Stimulated activated CD8-positive, alpha-beta memory T cell treated with anti-CD3 and anti-CD28 coated beads, Interleukin-12 subunit alpha, Interleukin-12 subunit beta, amount 100 ng/mL, for 1 hour (primary cell): ENCODE results near the gene HIPK2.

Source experiments
- DNase-seq: peaks from one replicate; pipeline ENCODE4 v3.0.0-alpha.2; 2020; ENCODE audit warnings: low read depth

The HIPK2 gene

GRCh38 chr7:139695051-139695450 lies 82.7 kb downstream of the HIPK2 start:
- DNase-seq, result no peak

GRCh38 chr7:139694389-139694676 lies 83.5 kb downstream of the HIPK2 start:
- DNase-seq, result no peak

- DNase-seq, result no peak
Observed at GRCh38 chr7:139693651-139694388, 84.0 kb downstream of the HIPK2 start.

- no peak for DNase-seq
Observed at GRCh38 chr7:139692723-139693122, 85.1 kb downstream of the HIPK2 start.

- DNase-seq, result no peak
Observed at GRCh38 chr7:139691253-139691781, 86.5 kb downstream of the HIPK2 start.

- no peak for DNase-seq
Observed at GRCh38 chr7:139687980-139688632, 89.7 kb downstream of the HIPK2 start.

GRCh38 chr7:139687211-139687954 lies 90.4 kb downstream of the HIPK2 start:
- no peak for DNase-seq

- no peak for DNase-seq
Observed at GRCh38 chr7:139683137-139683921, 94.5 kb downstream of the HIPK2 start.

GRCh38 chr7:139682136-139683013 lies 95.4 kb downstream of the HIPK2 start:
- no peak for DNase-seq

GRCh38 chr7:139681812-139682135 lies 96.0 kb downstream of the HIPK2 start:
- no peak for DNase-seq

- no peak for DNase-seq
Observed at GRCh38 chr7:139681463-139681755, 96.4 kb downstream of the HIPK2 start.

GRCh38 chr7:139680676-139681462 lies 96.9 kb downstream of the HIPK2 start:
- DNase-seq, result peak; percentile 10

GRCh38 chr7:139679731-139680594 lies 97.8 kb downstream of the HIPK2 start:
- no peak for DNase-seq

- no peak for DNase-seq
Observed at GRCh38 chr7:139676390-139676789, 101.4 kb downstream of the HIPK2 start.

GRCh38 chr7:139675127-139676125 lies 102.4 kb downstream of the HIPK2 start:
- DNase-seq, result no peak

GRCh38 chr7:139674752-139675126 lies 103.1 kb downstream of the HIPK2 start:
- no peak for DNase-seq

GRCh38 chr7:139674341-139674740 lies 103.5 kb downstream of the HIPK2 start:
- no peak for DNase-seq

GRCh38 chr7:139673762-139674161 lies 104.0 kb downstream of the HIPK2 start:
- no peak for DNase-seq

GRCh38 chr7:139673230-139673629 lies 104.6 kb downstream of the HIPK2 start:
- no peak for DNase-seq
